ENCODE results near the gene UBAC1.

The UBAC1 gene

GRCh38 chr9:136001231-136001630 is 40.1 kb upstream of the UBAC1 start:
- TF ChIP-seq, protein P1, sequence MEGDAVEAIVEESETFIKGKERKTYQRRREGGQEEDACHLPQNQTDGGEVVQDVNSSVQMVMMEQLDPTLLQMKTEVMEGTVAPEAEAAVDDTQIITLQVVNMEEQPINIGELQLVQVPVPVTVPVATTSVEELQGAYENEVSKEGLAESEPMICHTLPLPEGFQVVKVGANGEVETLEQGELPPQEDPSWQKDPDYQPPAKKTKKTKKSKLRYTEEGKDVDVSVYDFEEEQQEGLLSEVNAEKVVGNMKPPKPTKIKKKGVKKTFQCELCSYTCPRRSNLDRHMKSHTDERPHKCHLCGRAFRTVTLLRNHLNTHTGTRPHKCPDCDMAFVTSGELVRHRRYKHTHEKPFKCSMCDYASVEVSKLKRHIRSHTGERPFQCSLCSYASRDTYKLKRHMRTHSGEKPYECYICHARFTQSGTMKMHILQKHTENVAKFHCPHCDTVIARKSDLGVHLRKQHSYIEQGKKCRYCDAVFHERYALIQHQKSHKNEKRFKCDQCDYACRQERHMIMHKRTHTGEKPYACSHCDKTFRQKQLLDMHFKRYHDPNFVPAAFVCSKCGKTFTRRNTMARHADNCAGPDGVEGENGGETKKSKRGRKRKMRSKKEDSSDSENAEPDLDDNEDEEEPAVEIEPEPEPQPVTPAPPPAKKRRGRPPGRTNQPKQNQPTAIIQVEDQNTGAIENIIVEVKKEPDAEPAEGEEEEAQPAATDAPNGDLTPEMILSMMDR (IDR thresholded peaks at IDR 0.05; ENCODE audit: borderline replicate concordance, insufficient read depth, low read depth, low read length) = no peak

DNA sequence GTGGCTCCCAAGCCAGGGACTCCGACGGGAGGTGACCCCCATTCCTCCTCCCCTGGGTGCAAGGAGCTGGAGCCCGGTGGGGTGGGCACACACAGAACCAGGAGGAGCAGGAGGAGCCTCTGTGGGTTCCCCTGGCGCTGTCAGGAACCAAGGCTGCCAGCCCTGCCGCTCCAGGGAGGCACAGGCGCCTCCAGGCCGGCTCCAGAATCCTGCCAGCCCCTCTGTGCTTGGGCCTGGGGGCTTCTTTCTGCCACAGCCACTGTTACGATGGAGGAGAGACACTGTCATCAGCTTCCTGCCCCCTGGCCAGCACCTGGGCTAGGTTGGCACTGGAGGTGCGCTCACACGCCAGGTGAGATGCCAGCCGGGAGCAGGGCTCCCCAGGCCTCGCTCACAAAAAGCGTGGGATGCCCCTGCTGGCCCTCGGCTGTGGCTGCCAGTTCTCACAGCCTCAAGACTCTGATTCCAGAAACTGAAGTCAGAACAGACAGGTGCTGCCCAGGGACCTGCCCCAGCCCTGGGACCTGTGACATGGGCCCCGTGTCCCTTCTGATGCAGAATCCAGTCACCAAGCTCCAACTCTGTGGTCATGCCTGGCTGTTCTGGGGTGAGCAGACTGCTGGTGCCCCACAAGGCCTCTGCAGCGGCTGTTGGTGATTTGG is 37.4 kb upstream of the UBAC1 start:
- no peak overlapping the region for H3K4me3 ChIP-seq (ENCODE audit: low read depth, low read length)
- TF ChIP-seq, protein P1 (IDR thresholded peaks at IDR 0.05; ENCODE audit: borderline replicate concordance, insufficient read depth, low read depth, low read length) = no peak

More at GRCh38 chr9:136001231-136001630, 40.1 kb upstream of the UBAC1 start:
- no peak overlapping the region for H3K4me3 ChIP-seq (ENCODE audit: low read depth, low read length)

DNA sequence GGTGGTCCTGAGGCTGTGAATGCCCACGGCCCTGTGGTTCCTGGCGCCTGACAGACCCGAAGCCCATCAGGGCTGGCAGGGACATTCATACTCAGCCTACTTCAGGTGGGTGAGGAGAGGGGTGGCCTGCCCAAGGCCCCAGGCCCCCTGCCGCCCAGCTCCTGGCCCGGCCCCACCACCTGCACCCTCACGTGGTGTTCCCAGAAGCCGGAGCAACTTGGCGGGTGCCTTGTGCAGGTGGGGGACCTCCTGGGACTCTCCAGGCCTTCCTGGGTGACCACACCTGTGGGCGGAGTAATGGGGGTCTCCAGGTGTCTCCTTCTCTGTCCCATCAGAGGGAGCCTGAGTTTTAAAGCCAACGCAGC is 36.8 kb upstream of the UBAC1 start:
- TF ChIP-seq, protein P1 (IDR thresholded peaks at IDR 0.05; ENCODE audit: borderline replicate concordance, insufficient read depth, low read depth, low read length) = no peak
- no peak overlapping the region for H3K4me3 ChIP-seq (ENCODE audit: low read depth, low read length)

GRCh38 chr9:135997090-135998015 is 36.2 kb upstream of the UBAC1 start:
- no peak overlapping the region for H3K4me3 ChIP-seq (ENCODE audit: low read depth, low read length)
- TF ChIP-seq, protein P1 (IDR thresholded peaks at IDR 0.05; ENCODE audit: borderline replicate concordance, insufficient read depth, low read depth, low read length) = no peak

DNA sequence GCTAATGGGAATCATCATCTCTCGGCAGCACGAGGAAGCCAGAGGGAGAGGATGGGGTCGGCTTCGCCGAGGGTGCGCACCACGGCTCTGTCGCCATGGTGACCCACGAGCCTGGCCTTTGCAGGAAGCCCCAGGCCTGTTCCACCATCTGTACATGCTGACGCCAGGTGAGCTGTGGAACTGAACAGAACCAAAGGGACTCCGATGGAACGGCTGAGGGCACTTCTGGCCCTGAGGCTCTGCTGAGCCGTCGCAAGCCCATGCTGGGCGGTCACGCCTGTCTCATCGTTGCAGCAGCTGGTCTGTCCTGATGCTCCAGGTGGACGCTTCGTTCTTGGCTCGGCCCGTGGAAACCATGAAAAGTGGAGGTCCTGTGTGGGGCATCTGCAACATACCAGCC is 34.6 kb upstream of the UBAC1 start:
- TF ChIP-seq, protein P1 (IDR thresholded peaks at IDR 0.05; ENCODE audit: borderline replicate concordance, insufficient read depth, low read depth, low read length) = no peak
- H3K4me3 ChIP-seq (ENCODE audit: low read depth, low read length) = no peak overlapping the region

DNA sequence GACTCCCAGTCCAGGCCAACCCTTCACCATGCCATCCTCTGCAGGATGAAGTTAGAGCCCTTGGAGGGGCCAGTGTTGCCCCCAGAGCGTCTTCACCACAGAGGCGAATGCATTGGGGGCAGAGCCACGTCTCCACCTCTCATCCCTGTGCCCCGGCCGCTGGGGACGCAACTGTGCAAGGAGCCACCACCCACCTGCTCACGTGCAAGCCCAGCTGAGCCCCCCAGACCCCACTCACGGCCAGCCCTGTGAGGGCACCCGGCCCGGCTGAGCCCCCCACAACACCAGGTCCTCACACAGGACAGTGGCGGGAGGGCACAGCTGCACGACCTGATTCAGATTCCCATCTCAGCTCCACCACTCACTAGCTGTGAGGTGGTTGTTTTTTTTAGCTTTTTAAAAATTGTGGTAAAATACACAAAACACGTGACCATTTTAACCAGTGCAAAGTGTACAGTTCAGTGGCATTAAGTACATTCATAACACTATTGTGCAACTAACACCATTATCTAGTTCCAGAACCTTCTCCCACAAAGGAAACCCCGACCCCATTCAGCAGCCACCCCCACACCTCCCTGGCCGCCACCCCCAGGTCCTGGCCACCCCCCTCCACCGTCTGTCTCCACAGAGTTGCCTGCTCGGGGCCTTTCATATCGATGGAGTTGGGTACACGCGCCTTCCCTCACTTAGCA is 33.5 kb upstream of the UBAC1 start:
- H3K4me3 ChIP-seq (ENCODE audit: low read depth, low read length) = no peak overlapping the region
- TF ChIP-seq, protein P1 (IDR thresholded peaks at IDR 0.05; ENCODE audit: borderline replicate concordance, insufficient read depth, low read depth, low read length) = no peak

All from GM12875 (cell line).